Daoy (cell line): ENCODE data around the gene MBNL1. TPM values are rescaled to one million over a fixed set of nuclear protein-coding genes. Genes with fewer than 3 reads are reported as not detected.

ENCODE experiments used
- DNase-seq: peaks from one replicate; pipeline ENCODE4 v3.0.0-alpha.2; 2015; ENCODE audit warnings: low read depth
- total RNA-seq: library from RNA; depleted of rRNA; stranded (reverse); fragments of >200 nt; shearing (Covaris generic); gene quantifications from 2 replicates; pipeline ENCODE4 v1.2.3, GENCODE V29; 2014

Gene MBNL1
- total RNA-seq, 1 experiment from 2014 or later = 124 TPM

DNA sequence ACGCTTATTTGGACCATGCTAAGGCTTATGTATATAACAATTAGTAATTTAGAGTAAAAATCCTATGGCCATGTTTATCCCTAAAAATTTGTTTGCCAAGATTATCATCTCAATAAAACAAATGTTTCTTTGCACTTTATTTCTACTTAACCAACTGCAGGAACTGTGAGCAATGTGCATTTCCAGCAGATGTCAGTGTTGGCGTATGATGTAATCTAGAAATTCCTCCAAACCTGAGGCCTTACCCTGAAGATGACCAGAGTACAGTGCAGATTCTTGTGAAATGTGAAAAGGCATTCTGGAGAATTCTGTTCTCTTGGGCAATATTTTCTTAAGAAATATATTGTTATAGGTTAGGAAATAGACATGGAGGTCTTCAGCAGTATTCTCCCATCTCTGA lies 205.9 kb downstream of the MBNL1 start:
- peak; percentile 25 for DNase-seq

DNA sequence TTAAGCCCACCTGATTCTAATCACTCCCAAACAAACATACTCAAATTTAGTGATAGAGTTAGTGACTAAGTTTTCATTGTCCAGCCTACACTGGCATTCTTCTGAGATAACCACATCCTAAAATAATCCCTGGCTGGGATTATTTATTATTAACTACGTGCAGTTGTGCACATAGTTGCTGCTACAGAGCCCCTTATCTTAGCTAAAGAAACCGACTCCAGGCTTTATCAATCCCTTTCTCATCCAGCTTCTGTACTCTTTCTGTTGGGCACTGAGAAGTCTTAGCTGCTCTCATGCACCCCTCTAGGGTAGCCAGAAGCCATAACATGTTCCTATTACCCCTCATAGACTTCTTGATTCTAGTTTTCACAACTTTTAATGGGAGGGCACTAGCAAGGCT lies 208.7 kb downstream of the MBNL1 start:
- DNase-seq = no peak

DNA sequence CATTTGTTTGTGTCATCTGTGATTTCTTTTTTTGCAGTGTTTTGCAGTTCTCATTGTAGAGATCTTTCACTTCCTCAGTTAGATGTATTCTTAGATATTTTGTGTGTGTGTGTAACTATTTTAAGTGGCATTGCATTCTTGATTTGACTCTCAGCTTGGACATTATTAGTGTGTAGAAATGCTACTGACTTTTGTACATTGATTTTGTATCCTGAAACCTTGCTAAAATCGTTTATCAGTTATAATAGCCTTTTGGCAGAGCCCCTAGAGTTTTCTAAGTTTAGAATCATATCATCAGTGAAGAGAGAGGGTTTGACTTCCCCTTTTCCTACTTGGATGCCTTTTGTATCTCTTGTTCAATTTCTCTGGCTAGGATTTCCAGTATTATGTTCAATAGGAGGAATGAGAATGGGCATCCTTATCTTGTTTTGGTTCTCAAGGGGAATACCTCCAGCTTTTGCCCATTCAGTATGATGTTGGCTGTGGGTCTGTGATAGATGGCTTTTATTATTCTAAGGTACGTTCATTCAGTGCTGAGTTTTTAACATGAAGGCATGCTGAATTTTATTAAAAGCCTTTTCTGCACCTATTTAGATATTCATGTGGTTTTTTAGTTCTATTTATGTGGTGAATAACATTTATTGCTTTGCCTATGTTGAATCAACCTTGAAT lies 211.7 kb downstream of the MBNL1 start:
- DNase-seq = no peak

DNA sequence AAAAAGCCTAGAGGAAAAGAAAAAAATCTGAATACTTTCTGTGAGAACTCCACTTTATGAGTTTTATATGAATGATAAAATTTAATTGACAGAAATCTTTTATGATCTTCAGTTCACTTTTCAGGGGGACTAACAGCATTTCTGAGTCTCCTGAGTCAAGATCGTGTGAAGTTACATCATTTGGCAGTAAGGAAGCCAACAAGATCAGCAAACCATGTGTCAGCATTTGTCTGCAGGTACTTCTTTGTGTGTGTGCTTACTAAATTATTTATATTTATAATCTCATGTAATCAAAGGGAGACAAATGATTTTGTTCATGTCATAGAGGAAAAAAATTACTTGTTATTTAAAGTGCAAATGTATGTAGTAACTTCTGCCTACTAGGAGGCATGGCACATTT lies 217.6 kb downstream of the MBNL1 start:
- DNase-seq = no peak

DNA sequence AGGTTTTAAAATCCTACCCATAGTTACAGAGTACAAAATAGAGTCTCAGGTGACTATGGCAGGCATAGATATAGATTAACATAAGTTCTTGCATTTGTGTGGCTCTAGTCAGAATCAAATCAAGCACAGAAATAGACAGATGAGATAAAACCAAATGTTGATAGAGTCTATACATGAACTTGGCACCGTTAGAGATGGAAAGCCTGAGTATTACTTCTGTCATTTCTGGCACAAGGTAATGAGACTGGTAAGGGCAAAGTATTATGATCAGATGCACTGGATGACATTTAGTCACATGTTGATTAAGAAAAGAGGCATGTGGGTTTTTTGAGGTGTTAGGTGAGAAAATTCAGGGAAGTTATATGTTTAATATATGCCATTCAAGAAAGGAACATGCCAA lies 219.7 kb downstream of the MBNL1 start:
- no peak for DNase-seq

DNA sequence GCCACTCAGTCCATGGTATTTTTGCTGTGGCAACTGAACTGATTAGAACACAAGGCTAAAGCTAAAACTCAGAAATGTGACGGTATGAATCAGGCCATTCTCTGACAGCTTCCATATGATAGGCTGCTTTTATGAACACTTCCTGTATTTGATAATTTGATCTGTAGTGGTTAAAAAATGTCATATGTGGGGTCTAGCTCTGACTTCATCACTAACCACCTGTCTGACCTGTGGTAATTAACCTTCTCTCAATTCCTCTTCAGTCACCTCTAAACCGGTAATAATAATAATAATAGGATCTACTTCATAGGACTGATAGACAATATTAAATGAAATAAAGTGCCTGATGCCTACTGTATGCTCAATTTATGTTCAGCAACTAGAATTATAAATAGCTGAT lies 223.2 kb downstream of the MBNL1 start:
- DNase-seq = no peak

DNA sequence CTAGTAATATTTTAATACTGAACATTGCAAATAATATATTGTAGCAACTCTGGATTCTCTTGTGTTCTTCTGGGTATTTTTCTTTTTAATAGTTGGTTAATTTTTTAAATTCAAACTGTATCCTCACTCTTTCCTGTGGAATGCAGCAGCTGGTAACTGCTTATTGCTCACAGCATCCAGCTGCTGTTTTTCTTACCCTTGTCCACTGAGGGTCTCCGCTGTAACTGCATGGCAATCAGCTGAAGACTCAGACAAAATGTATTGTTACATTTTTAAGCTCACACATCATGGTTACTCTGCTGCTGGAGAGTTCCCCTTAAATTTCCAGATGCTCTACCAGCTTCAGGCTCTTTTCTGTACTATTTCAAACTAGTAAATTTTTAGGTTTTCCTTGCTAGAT lies 227.6 kb downstream of the MBNL1 start:
- no peak for DNase-seq

DNA sequence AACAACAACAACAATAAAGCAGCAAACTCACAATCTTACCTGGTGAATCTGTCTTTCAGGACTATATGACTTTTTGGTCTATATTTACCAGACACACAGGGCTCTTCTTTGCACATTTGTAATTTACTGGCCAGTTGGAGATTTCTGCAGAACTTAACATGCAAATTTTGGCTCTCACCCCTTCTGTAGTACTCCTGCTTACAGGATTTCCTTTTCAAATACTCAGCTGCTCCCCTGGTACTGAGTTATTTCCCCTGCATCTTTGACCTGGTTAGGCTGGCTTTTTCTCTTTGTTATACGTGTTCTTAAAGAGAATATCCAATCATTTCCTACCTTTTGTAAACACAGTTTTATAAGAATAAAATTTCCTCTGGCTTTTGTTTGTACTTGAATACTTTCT lies 228.0 kb downstream of the MBNL1 start:
- no peak for DNase-seq

DNA sequence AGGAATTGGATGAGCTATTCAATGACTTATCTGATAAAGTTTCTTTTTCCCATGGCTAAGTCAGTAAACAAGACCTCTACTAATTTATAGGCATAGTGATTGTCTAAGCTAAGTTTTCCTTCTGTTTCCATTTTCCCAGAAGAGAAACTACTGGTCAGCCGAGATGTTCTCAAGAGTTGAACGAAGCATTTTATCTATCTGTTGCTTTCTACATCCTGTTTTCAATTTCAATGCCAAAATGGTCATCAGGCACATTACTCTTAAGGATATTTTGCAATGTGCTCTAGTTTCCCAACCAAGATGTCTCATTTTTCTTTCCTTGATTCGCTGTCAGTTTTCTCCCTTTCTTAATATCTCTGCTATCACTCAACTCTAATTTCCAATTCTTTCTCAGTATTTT lies 228.7 kb downstream of the MBNL1 start:
- no peak for DNase-seq

DNA sequence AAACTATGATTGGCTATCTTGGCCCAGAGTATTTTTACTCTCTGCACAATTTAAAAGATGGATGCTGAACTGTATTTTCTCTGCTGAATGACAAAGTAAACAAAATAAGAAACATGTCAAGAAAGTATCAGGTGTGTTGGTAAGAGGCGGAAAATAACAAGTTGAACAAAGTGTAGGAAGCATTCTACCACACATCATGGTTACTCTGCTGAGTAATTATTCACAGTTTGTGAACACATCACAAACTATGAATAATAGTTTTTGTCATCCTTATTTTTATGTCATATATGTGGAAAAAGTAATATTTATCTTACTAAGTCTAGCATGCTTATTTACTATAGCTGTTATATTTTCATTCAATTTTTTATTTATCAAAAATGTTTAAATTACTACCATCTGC lies 229.2 kb downstream of the MBNL1 start:
- no peak for DNase-seq

DNA sequence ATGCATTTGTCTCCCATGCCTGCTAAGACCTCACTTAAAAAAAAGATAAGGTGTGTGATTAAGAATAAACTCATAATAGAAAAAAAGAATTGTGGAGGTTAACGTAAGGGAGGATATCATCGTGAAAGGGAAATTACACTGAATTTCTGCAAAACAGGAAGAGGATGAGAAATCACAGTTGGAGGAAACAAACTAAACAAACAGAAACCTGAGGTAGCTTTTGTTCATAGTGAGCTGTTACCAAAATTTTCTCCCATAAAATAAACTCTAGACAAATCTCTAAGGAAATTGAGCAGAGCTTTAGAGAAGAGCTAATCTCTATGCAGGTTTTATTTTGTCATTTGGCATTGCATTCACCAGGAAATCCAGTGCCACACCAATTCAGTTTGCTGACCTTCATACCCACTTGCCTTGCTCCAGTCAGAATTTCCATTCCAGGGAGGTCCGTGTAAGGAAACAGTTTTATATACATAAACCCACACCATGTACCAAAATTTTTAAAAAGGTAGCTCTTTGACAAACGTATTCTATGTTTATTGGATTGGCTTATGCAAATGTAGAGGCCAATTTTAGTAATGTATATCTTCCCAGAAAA lies 231.2 kb downstream of the MBNL1 start:
- DNase-seq = no peak

DNA sequence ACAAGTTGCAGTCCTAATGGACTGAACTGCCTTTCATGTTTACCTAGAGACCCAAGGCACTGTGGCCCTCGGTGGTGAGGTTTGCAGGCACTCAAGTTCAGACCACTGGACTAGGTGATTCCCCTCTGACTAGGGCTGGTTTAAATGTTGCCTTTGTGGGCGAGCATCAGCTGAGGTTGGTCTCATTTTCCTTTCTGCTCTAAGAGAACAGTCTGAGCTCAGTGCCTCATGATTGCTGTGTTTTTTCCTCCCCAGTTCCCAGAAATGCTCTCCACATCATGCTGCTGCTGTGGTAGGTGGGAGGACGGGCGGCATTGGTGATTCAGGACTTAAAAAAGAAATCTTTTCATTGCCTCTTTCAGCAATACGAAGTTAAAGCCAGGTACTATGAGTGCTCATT lies 237.2 kb downstream of the MBNL1 start:
- no peak for DNase-seq

DNA sequence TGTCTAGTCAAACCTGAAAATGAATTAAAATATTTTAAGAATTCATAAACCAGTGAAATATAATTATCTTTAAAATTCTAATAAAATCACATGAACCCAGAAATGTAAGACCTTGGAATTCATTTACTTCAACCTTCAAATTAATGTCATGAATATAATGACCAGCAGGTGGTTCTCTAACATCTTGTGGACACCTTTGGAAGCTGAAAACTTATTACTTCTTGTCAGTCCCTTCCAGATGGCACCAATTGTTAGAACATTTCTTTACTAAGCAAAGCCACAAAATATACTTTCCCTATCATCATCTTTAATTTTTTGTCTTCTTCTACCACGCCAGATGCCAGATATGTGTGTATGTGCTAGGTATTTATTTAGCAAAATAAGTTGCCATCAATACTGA lies 240.0 kb downstream of the MBNL1 start:
- DNase-seq = no peak

DNA sequence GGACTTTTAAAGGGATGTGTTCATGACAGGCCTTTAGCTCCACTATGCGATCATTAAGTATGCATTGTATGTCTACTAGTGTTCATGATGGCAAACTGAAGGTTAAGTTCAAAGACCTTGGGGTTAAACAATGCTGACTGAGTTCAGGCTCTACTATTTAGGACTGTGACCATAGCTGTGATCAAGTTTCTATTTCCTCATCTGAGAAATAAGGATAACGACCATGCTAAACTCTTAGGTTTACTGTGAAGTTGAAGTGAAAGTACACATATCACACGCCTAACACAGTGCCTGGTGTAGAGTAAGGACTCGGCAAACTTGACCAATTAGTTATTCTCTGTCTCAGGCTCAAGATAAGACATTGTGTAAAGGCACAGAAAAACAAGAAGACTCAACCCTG lies 243.2 kb downstream of the MBNL1 start:
- DNase-seq = no peak

DNA sequence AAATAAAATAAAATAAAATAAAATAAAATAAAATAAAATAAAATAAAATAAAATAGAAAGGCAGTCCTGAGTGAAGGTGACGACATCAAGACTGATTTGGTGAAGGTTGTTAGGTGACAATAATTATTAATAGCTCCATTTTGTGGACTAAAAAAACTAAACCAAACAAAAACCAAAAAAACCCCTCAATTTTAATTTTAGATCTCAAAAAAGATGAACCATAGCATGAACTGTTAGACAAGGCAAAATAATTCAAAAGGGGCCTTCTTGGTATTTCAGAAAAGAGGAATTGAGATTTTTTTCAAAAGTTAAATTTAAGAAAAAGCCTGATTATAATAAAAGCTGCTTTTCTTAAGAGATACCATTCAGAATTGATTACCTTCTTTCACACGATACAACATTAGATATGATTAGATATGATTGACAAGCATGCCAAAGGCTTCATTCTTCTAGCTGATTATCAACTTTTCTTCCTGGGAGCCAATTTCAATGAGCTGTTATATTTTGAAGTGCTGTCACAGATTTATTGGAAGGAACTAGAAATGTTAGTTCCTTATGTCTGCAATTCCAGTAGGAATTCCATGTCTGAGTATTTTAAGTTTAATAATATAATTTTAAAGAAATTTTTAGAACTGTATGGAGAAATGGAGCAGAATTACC lies 244.7 kb downstream of the MBNL1 start:
- DNase-seq = no peak
